ENCODE data around the gene MED27. TPM values are rescaled to one million over a fixed set of nuclear protein-coding genes. Genes with fewer than 3 reads are reported as not detected.

MED27 gene
- polyA plus RNA-seq, 1 donor, result 12.6 TPM

DNA sequence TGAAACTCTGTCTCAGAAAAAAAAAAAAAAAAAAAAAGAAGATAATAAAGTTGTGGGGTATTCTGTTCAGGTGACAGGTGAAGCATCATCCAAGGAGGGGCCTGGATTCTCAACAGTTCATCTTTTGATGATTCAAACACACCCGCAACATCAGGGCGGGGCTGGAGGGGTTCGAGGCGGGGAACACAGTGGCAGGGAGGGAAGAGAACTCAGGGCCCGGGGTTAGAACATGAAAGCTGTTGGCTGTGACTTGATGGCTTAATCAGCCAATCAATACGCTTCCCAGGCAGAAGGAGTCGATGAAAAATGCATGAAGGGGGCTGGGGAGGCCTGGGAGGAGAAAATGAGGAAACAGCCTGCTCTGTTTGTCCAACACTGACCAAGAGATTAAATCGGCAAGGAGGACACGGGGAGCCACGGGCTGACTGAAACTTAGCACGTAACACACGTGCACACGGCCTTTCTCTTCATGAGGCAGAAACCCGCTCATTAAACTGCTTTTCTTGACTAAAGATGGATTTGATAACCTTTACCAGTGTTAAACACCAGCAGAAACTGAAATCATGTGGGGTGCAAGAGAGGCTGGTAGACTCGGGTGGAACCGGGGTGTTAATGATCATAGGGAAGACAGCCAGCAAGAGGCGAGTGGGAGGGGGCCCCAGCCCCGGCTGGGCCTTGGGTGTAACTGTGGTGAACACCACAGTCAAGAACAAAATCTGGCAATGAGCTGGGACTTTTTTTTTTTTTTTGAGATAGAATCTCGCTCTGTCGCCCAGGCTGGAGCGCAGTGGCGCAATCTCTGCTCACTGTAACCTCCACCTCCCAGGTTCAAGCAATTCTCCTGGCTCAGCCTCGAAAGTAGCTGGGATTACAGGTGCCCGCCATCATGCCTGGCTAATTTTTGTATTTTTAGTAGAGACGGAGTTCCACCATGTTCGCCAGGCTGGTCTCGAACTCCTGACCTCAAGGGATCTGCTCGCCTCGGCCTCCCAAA is 234.1 kb downstream of the MED27 start:
- no peaks in the 10 kb centered on the region for H3K36me3 ChIP-seq (ENCODE audit: control insufficient read depth, insufficient read depth, low read length)
- H3K9me3 ChIP-seq (ENCODE audit: control insufficient read depth, low read depth, low read length), result peaks cover 2% of the 10 kb centered on the region
- DNase-seq, result no peak
- no peak overlapping the region for H3K4me3 ChIP-seq (ENCODE audit: low read length)
- H3K27ac ChIP-seq (ENCODE audit: low read length), result no peak overlapping the region
- H3K27me3 ChIP-seq (ENCODE audit: control insufficient read depth, insufficient read depth, low read length), result no peaks in the 10 kb centered on the region
- WGBS (ENCODE audit: insufficient coverage, low lambda C conversion rate), result 33% methylated on average over 3 of the region's 29 CpGs
- no peaks in the 10 kb centered on the region for H3K4me1 ChIP-seq (ENCODE audit: control insufficient read depth, insufficient read depth, low read length)

DNA sequence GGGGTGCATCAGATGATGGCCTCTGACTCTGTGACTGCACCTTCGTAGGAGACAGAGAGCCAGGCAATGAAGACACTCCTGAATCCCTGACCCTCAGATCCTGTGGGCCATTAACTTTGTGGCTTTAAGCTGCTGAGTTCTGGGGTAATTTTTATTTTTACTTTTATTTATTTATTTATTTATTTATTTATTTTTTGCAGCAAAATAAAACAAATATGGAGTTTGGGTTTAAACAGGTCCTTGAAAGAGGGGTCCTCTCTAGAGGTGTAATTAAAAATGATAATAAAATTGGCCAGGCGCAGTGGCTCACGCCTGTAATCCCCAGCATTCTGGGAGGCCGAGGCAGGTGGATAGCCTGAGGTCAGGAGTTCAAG is 234.9 kb downstream of the MED27 start:
- DNase-seq, result no peak
- no CpG with 5 or more reads among the region's 4 CpGs for WGBS (ENCODE audit: insufficient coverage, low lambda C conversion rate)
- H3K4me3 ChIP-seq (ENCODE audit: low read length), result no peak overlapping the region
- no peaks in the 10 kb centered on the region for H3K4me1 ChIP-seq (ENCODE audit: control insufficient read depth, insufficient read depth, low read length)
- H3K36me3 ChIP-seq (ENCODE audit: control insufficient read depth, insufficient read depth, low read length), result no peaks in the 10 kb centered on the region
- no peaks in the 10 kb centered on the region for H3K27me3 ChIP-seq (ENCODE audit: control insufficient read depth, insufficient read depth, low read length)
- H3K27ac ChIP-seq (ENCODE audit: low read length), result no peak overlapping the region
- peaks cover 2% of the 10 kb centered on the region for H3K9me3 ChIP-seq (ENCODE audit: control insufficient read depth, low read depth, low read length)

DNA sequence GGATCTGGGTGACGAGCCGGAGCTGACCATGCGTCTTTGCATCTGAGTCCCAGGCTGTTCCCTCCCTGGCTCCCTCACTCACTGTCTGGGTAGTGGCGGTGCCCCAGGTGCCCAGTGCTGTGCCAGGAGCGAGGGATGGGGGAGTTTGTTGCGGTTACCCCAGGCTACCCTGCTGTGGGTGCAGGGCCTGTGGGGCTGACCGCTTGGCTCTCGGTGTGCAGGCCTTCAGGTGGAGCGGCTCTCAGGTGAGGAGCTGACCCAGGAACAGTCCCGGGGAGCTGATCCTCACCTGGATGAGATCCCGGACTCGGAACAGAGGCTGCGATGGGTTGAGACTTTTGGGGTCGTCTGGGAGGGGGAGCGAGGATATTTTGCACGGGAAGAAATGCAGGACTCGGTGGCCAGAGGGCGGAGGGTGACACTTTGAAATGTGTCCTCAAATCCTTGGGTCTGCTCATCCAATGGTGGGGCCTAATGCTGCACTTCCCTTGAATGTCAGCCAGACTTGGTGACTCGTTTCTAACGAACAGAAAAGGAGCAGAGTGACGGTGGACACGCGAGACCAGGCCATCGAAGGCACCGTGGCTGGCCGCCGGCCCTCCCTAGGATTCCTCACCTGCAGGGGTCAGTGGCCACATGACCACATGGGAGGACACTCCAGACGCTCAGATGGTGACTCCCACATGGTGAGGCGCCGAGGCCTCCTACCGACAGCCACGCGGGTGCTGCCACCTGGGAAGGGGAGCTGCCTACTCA is 235.5 kb downstream of the MED27 start:
- WGBS (ENCODE audit: insufficient coverage, low lambda C conversion rate), result 80% methylated on average over 2 of the region's 33 CpGs
- no peaks in the 10 kb centered on the region for H3K27me3 ChIP-seq (ENCODE audit: control insufficient read depth, insufficient read depth, low read length)

DNA sequence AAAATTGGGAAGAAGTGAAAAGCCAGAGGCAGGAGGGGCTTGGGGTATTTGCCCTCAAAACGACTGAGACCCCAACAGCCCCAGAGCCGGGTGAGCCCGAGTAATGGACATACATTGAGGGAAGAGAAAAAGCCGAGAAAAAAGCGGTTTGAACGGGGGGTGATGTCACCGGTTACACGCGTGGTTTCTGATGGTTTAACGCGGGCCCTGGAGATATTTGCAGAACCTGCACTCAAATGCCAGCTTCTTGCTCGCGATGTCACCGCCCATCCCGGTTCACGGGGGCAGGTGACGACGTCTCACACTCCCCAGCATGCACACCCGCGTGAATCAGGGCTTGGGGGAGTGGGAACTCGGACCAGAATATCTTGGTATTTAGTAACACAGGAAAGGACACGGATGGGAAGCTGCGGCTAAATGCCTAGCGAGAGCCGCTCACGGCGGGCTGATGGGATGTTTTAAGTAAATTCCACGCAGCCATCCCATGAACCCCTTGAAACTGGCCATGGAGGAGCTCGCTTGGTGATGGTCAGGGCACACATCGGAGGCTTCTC is 237.8 kb downstream of the MED27 start:
- H3K27ac ChIP-seq (ENCODE audit: low read length), result no peak overlapping the region
- peaks cover 3% of the 10 kb centered on the region for H3K27me3 ChIP-seq (ENCODE audit: control insufficient read depth, insufficient read depth, low read length)
- H3K36me3 ChIP-seq (ENCODE audit: control insufficient read depth, insufficient read depth, low read length), result no peaks in the 10 kb centered on the region
- no CpG with 5 or more reads among the region's 30 CpGs for WGBS (ENCODE audit: insufficient coverage, low lambda C conversion rate)
- no peak overlapping the region for H3K4me3 ChIP-seq (ENCODE audit: low read length)
- DNase-seq, result no peak
- H3K4me1 ChIP-seq (ENCODE audit: control insufficient read depth, insufficient read depth, low read length), result no peaks in the 10 kb centered on the region
- no peaks in the 10 kb centered on the region for H3K9me3 ChIP-seq (ENCODE audit: control insufficient read depth, low read depth, low read length)

More for the DNA sequence above, 235.5 kb downstream of the MED27 start:
- peaks cover 2% of the 10 kb centered on the region for H3K9me3 ChIP-seq (ENCODE audit: control insufficient read depth, low read depth, low read length)
- no peak overlapping the region for H3K4me3 ChIP-seq (ENCODE audit: low read length)
- DNase-seq, result no peak
- no peaks in the 10 kb centered on the region for H3K36me3 ChIP-seq (ENCODE audit: control insufficient read depth, insufficient read depth, low read length)
- no peaks in the 10 kb centered on the region for H3K4me1 ChIP-seq (ENCODE audit: control insufficient read depth, insufficient read depth, low read length)
- no peak overlapping the region for H3K27ac ChIP-seq (ENCODE audit: low read length)

DNA sequence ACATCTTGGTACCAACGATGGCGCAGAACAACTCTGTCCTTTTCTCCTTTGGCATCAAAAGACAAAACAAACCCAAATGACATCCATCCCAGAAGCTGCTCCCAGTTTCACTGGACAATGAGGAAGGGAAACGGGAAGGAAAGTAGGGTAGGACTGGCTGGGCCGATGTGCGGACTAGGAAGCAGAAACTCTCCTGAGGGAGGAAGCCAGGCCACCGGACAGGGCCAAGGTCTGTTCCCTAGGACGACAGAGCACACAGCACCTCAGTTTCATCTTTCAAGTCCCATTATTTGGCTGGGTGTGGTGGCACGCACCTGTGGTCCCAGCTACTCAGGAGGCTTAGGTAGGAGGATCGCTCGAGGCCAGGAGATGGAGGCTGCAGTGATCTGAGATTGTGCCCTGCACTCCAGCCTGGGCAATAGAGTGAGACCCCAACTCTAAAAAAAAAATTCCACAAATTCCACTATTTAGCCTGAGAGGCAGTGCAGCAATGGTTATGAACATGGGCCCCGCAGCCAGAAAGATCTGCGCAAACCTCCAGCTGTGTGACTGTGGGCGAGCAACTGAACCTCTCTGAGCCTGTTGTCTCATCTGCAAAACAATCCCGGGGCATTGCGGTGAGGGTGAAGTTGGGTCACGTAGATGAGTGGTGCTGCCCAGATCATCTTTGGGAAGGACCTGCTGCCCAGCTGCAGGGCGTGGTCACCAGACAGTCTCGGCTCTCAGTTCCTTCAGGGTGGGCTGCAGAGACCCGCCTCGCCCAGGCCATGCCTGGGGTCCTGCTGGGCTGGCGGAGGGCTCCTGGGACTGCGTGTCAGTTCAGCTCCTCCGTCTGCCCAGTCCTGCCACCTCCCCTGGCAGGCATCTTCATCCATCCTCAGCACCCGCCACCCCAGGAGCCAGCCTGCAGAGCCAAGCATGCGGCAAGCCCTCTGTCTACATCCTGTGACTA is 238.6 kb downstream of the MED27 start:
- Histone ChIP-seq H3K9me3 (ENCODE audit: control insufficient read depth, low read depth, low read length) (no peaks in the 10 kb centered on the region), H3K4me3 (ENCODE audit: low read length) (no peak overlapping the region), H3K27me3 (ENCODE audit: control insufficient read depth, insufficient read depth, low read length) (peaks cover 4% of the 10 kb centered on the region), H3K27ac (ENCODE audit: low read length) (no peak overlapping the region), H3K4me1 (ENCODE audit: control insufficient read depth, insufficient read depth, low read length) (no peaks in the 10 kb centered on the region), H3K36me3 (ENCODE audit: control insufficient read depth, insufficient read depth, low read length) (no peaks in the 10 kb centered on the region)
- WGBS (ENCODE audit: insufficient coverage, low lambda C conversion rate), result no CpG with 5 or more reads among the region's 25 CpGs
- no peak for DNase-seq

DNA sequence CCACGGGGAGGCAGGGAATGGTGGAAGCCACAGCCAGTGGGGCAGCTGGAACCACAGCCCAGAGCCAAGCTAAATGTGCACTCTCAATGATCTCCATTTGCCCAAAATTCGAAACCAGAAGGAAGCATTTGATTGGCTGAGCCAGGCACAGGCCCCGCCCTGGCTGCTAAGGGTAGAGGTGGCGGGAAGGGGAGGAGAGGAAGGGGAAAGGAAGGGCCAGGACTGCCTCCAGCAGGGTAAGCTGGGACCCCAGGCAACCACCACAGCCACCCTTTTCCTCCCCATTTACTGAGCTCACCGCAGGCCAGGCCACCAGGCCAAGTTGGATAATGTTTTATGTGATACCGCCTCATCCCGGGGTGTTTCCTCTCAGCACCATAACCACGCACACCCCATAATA is 239.4 kb downstream of the MED27 start:
- no peak overlapping the region for H3K4me3 ChIP-seq (ENCODE audit: low read length)
- no peaks in the 10 kb centered on the region for H3K9me3 ChIP-seq (ENCODE audit: control insufficient read depth, low read depth, low read length)
- H3K36me3 ChIP-seq (ENCODE audit: control insufficient read depth, insufficient read depth, low read length), result no peaks in the 10 kb centered on the region
- no CpG with 5 or more reads among the region's 8 CpGs for whole genome bisulfite sequencing (ENCODE audit: insufficient coverage, low lambda C conversion rate)
- H3K27ac ChIP-seq (ENCODE audit: low read length), result no peak overlapping the region
- peaks cover 11% of the 10 kb centered on the region for H3K27me3 ChIP-seq (ENCODE audit: control insufficient read depth, insufficient read depth, low read length)
- no peaks in the 10 kb centered on the region for H3K4me1 ChIP-seq (ENCODE audit: control insufficient read depth, insufficient read depth, low read length)
- DNase-seq, result no peak

DNA sequence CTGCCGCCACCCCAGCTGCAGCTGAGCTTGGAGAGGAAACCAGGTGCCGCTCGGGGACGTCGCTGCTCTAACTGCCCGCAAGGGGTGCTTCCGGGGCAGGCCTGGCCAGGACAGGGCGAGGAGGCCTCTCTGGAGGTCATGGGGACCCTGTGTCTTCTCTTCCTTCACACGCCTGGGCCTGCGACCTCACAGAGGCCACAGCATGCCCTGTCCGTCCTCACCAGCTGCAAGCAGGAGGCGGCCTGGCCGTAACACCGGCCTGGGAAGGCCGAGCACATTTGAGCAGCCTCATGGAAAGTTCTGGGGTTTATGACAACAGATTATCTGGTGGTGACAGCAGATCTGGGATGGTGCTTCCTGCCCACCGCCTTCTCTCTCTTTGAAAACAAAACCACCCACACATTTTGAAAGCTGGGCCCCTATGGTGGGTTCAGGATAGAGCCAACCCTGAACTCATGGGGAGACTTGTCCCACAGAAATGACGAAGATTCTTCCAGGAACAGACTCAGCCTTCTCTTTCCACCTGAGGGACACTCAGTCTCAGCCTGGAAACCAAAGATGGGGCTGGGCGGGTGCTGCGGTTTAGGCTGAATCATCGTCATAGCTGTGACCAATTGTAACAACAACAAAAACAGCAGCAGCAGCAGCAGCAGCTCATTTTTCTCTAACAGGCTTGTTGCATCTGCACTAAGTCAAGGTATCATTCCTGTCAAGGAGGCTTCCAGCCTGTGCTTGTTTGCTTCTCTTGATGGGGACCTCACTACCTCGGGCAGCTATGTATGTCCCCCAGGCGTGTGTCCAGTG is 240.2 kb downstream of the MED27 start:
- WGBS (ENCODE audit: insufficient coverage, low lambda C conversion rate), result no CpG with 5 or more reads among the region's 22 CpGs
- DNase-seq, result no peak
- peaks cover 16% of the 10 kb centered on the region for H3K27me3 ChIP-seq (ENCODE audit: control insufficient read depth, insufficient read depth, low read length)
- no peaks in the 10 kb centered on the region for H3K9me3 ChIP-seq (ENCODE audit: control insufficient read depth, low read depth, low read length)
- H3K27ac ChIP-seq (ENCODE audit: low read length), result no peak overlapping the region
- no peak overlapping the region for H3K4me3 ChIP-seq (ENCODE audit: low read length)
- peaks cover 2% of the 10 kb centered on the region for H3K4me1 ChIP-seq (ENCODE audit: control insufficient read depth, insufficient read depth, low read length)
- H3K36me3 ChIP-seq (ENCODE audit: control insufficient read depth, insufficient read depth, low read length), result no peaks in the 10 kb centered on the region

DNA sequence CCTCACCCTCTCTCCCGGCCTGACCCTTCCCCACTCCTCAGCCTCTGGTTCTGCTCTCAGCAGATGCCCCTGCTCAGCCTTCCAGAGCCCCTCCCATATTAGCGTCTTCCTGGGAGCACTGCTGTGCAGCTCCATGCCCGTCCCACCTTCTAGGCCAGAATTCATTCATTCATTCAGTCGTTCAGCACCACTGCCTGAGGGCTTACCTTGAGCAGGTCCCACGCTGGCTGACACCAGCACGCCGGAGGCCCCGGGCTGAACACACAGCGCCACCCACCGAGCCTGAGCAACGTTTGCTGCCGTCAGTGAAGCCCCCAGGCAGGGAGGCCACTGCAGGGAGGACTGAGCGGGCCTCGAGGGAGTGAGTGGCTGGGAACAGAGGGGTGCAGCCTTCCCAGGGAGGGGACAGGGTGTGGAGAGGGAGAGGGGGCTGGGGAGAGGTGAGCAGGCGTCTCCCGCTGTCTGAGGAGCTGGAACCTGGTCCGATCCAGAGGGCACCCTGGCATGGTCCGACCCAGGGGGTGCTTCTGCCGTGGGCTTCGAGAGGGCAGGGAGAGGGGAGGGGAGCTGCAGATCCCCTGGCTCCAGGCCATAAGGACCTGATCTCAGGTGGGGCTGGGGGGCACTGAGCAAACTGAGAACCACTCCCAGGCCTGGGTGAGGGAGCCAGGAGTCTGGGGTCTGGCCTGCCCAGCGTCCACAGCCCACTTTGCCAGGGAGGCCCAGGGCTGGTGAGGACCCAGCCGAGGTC is 241.0 kb downstream of the MED27 start:
- no peak overlapping the region for H3K27ac ChIP-seq (ENCODE audit: low read length)
- no CpG with 5 or more reads among the region's 22 CpGs for WGBS (ENCODE audit: insufficient coverage, low lambda C conversion rate)
- peaks cover 23% of the 10 kb centered on the region for H3K27me3 ChIP-seq (ENCODE audit: control insufficient read depth, insufficient read depth, low read length)
- peaks cover 5% of the 10 kb centered on the region for H3K9me3 ChIP-seq (ENCODE audit: control insufficient read depth, low read depth, low read length)
- H3K36me3 ChIP-seq (ENCODE audit: control insufficient read depth, insufficient read depth, low read length), result no peaks in the 10 kb centered on the region
- no peak for DNase-seq
- H3K4me1 ChIP-seq (ENCODE audit: control insufficient read depth, insufficient read depth, low read length), result peaks cover 2% of the 10 kb centered on the region
- no peak overlapping the region for H3K4me3 ChIP-seq (ENCODE audit: low read length)

DNA sequence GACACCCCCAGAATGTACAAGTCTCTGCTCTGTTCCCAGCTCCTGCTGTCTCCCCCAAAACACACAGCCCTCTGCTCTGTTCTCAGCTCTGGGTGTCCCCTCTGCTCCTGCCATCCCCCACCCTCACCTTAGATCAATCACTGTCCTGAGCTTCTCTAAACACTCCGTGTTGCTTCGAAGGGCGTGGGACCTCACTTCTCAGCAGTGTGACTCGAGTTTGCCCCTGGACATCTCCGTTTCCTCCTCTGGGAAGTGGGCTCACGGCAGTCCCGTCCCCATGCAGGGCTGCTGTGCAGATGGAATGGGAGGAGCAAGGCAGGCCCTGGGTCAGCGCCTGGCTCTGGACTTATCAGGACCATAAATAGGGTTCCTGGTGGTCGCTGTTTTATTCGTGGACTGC is 241.8 kb downstream of the MED27 start:
- Histone ChIP-seq H3K36me3 (ENCODE audit: control insufficient read depth, insufficient read depth, low read length) (no peaks in the 10 kb centered on the region), H3K9me3 (ENCODE audit: control insufficient read depth, low read depth, low read length) (peaks cover 5% of the 10 kb centered on the region), H3K4me3 (ENCODE audit: low read length) (no peak overlapping the region), H3K27ac (ENCODE audit: low read length) (no peak overlapping the region), H3K27me3 (ENCODE audit: control insufficient read depth, insufficient read depth, low read length) (peaks cover 24% of the 10 kb centered on the region), H3K4me1 (ENCODE audit: control insufficient read depth, insufficient read depth, low read length) (peaks cover 2% of the 10 kb centered on the region)
- WGBS (ENCODE audit: insufficient coverage, low lambda C conversion rate), result no CpG with 5 or more reads among the region's 10 CpGs
- no peak for DNase-seq

Measured in large intestine (tissue), 3 donors.